Left renal pelvis (tissue), 4 donors: ENCODE results near the gene LSM8. TPM values are rescaled to one million over a fixed set of nuclear protein-coding genes. Genes with fewer than 3 reads are reported as not detected.
"Not testable (repeated sequence)": the region's sequence is repeated elsewhere in the genome, so short reads cannot be mapped to it uniquely, and the experiment has no call there.

Source experiments
- DNase-seq, 4 donors: peaks; one replicate each; pipeline ENCODE4 v3.0.0-alpha.2; 2013; ENCODE audit warnings: low read depth in 4 of 4, low spot score in 3 of 4
- polyA plus RNA-seq, 4 donors: library from polyadenylated mRNA; unstranded; fragments of 120-200 nt; gene quantifications; one replicate each; pipeline ENCODE4 v1.2.1, GENCODE V29; 2013; ENCODE audit not compliant: insufficient read length in 4 of 4

The LSM8 gene
- polyA plus RNA-seq, 4 donors = 56.7 to 71.2 (median 61.7) TPM

DNA sequence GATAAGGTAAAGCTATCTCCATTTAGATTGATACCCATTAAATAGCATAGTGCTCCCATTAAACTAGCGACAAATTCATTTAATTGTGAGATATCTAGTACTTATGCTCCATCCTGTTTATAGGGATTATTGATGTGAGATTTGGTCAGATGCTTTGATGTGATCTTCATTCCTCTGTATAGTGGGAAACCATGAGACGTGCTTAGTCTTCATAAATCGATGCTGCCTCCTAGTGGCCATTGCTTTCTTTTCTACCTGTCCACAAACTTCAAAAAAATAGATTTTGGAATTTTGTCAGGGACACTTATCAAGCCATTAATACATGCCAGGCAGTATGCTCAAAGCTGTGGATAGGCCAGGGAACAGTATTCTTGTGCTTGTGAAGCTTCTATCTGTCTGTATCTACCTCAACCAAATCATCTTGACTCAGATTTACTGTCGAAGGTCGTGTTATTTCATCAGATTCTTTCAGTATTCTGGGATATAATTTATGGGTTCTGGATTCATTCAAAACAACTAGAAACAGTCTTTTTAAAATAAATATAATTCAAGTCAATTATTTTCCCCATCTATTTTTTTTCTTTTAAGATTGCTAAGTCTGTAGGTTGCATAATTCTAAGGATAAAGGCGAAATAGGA, 12.0 kb downstream of the LSM8 start:
- peak in 2 of 4 donors; percentile 12 to 37 for DNase-seq

DNA sequence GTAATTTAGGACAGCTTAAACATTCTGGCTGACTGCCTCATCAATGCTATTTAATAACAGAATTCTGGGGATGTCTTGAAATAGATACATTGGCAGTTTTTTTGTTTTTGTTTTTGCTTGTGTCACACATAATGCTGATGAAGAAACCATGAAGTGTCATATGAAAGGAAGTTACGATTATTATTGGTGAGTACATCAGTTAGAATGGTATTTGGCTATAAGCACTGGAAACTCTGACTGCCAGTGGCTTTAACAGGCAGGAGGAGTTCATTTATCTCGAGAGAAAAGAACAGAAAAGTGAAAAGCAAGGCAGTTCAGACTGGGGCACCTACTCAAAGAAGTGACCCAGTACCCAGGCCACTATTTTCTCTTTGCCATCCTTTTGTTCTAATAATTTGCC, 18.1 kb downstream of the LSM8 start:
- no peak for DNase-seq

- DNase-seq = peak; percentile 68 to 75 (median 72)
Observed at GRCh38 chr7:118214051-118214832, 30.3 kb downstream of the LSM8 start.

DNA sequence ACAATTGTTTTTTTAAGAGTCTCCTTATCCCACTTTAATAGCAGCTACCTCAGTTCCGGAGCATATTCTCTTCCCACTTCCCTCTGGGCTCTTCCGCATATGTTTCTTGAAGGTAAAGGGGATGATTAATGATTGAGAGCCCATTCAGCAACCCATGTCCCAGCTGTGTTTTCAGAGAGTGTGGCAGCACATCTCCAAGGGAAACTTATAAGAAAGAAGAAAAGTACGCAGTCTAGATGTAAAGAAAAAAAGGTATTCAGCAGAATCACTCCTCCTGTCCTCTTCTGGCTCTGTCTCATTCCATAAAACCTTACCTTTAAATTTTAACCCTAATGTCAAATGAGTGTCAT, 30.8 kb downstream of the LSM8 start:
- DNase-seq = peak in 2 of 4 donors; percentile 2 to 12

- no peak for DNase-seq
Observed at GRCh38 chr7:118217210-118217619, 33.3 kb downstream of the LSM8 start.

GRCh38 chr7:118218413-118219156, 34.6 kb downstream of the LSM8 start:
- DNase-seq = no peak

DNA sequence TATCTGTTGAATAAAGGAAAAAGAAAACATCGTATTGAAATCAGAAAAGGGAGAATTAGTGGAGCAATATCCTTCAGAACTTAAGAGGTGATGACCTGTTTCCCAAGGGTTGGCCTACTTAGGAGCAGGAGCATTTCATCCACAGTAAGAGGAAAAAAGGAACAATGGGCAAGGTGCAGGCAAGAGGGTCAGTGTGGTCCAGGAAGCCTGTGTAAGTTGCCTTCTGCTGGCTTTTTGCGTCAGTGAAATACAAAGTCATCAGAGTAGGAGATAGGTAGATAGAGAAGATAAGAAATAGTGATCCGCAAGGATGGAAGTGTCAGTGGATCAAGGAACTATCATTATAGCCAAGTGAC, 35.2 kb downstream of the LSM8 start:
- DNase-seq = no peak

- no peak for DNase-seq
Observed at GRCh38 chr7:118220583-118220982, 36.6 kb downstream of the LSM8 start.

DNA sequence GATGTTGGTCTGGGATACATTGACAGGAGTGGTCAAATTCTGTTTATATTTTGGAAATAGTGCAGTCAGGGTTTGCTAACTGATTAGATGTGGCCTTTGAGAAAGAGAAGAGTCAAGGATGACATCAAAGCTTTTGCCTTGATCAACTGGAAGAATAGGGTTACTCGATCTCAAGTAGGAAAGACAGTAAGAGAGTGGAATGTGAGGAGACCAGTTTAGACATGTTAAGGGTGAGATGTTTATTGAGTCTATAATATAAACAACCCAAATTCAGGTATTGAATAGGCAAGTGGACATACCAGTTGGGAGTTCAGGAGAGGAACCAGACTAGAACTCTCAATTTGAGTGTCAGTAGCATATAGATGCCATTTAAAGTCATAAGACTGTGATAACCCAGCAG, 38.6 kb downstream of the LSM8 start:
- DNase-seq = no peak

- no peak for DNase-seq
Observed at GRCh38 chr7:118224521-118224920, 40.6 kb downstream of the LSM8 start, which contains the start of gene ANKRD7. Gene ANKRD7, plus strand, starts transcription at chr7:118224704. Its CDS starts 127 bp downstream, at chr7:118224831.

GRCh38 chr7:118232837-118233236, 48.9 kb downstream of the LSM8 start:
- no peak for DNase-seq

DNA sequence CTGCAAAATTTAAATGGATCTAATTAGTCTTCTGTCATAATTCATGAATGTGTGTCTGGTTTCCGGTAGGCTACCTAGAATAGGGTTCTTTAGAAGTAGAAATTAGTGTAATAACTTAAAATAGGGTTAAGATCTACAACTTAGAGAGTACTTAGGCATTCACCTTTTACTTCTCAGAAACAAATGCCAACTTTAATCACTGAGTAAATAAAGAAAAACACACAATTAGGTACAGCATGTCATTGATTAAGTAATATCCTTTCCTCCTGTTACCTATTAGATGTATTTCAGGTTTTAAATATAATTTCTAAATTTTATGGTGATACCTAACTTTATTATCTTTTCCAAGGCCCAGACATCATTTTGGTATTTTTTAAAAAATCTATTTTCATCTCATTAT, 49.8 kb downstream of the LSM8 start:
- DNase-seq = no peak

GRCh38 chr7:118239014-118239413, 55.0 kb downstream of the LSM8 start:
- DNase-seq = no peak

GRCh38 chr7:118240320-118240719, 56.4 kb downstream of the LSM8 start:
- not testable (repeated sequence) for DNase-seq

Other genes starting within 250 kb of the LSM8 start
- 1 to 10 TPM in 3 of 4 donors, under 1 TPM in 1; 0.44 to 4.8 (median 3.1) TPM for gene ANKRD7, start 40.5 kb downstream of the LSM8 start, polyA plus RNA-seq